NCI-H2081 (cell line): ENCODE data around the gene AHRR.
A peak's percentile ranks its signal among the peaks of the same experiment; 100 is the strongest.
"Not testable (repeated sequence)": the region's sequence is repeated elsewhere in the genome, so short reads cannot be mapped to it uniquely, and the experiment has no call there.

Experiments used
- DNase-seq, 2 experiments: peaks; one replicate each; lab custom pipeline; 2025; lab: John Stamatoyannopoulos, UW

Gene AHRR

DNA sequence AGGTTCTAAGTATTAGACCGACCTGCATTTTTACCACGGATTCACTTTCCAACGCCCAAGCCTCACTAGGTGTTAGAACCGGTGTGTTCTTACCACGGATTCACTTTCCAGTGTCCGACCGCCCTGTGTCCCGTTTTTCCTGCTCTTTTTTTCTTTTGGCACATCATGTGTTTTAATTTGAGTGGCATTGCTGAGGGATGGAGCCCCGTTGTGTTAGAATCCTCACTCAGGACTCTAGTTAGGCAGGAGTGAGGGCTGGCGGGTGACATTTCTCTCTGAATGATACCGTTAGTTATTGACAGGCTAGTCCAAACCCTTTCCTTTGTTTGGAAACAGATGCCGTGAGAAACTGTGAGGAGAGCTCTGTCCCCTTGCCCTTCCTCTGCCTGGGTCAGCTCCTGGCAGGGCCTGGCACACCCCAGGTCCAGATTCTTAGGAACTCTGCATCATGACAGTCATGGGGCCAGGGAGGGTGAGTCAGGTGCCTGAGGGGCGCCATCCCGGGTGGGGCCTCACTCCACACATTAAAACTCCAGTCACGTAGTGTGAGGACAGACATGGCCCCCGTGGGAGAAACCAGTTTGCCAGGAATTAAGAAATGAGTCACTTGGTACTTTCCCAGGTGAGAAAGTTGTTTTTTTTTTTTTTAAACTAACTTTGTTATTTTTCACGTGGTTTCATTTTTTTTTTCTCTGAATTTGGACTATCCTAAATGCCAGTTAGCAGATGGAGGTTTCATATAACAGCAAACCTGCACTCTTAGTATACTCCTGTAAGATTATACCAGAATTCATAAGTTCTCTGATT lies 137.2 kb downstream of the AHRR start:
- DNase-seq: no peak

GRCh38 chr5:459562-460272 lies 138.2 kb downstream of the AHRR start:
- DNase-seq: no peak

- no peak for DNase-seq
Observed at GRCh38 chr5:460273-460625, 138.7 kb downstream of the AHRR start.

DNA sequence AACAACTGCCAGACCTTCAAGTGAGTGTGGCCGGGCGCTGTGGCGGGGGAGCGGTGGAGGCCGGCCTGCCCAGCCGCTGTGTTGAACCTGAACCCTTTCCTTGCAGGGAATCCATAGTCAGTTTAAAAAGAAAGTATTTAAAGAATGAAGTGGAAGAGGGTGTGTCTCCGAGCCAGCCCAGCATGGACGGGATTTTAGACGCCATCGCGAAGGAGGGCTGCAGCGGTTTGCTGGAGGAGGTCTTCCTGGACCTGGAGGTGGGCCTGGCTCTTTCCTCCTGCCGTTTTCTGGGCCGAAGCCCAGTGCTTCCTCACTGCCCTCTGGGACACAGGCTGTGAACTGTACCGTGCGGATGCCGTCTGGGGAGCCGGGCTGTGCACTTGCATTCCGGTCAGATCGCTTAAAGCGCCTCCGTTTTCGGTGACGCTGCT lies 140.6 kb downstream of the AHRR start:
- no peak for DNase-seq

GRCh38 chr5:463301-463700 lies 141.8 kb downstream of the AHRR start:
- DNase-seq: no peak

DNA sequence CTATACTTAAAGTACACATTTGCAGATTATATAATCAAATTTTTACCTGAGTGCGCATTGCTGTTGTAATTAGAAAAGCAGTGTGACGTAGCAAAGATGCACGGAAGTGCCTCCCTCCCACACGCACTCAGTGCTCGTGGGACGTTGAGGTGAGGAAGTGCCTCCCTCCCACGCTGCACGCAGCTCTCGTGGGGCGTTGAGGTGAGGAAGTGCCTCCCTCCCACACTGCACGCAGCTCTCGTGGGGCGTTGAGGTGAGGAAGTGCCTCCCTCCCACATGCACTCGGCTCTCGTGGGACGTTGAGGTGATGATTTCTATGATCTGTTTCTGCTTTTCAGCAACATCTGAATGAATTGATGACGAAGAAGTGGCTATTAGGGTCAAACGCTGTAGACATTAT lies 142.4 kb downstream of the AHRR start:
- DNase-seq: no peak

DNA sequence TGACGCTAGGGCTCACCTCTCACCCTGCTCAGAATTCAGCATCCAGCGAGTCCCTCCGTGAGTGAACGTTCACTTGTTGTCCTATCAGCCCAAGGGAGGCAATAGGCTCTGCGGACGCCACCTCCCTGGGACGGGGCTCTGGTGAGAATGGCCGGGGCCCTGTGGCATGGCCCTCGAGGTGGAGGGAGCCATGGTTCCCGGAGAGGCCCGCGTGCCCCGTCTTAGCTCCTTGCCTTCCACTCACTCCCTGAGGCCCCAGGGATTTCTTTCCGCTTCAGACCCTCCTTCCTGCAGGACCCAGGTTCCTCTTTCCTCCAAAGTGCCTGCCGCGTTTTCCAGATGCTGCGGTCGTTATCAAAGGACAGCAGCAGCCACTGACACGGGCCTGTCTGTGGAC lies 142.9 kb downstream of the AHRR start:
- no peak for DNase-seq

GRCh38 chr5:464843-465590 lies 143.5 kb downstream of the AHRR start:
- no peak for DNase-seq

- no peak for DNase-seq
Observed at GRCh38 chr5:465591-466403, 144.3 kb downstream of the AHRR start.

DNA sequence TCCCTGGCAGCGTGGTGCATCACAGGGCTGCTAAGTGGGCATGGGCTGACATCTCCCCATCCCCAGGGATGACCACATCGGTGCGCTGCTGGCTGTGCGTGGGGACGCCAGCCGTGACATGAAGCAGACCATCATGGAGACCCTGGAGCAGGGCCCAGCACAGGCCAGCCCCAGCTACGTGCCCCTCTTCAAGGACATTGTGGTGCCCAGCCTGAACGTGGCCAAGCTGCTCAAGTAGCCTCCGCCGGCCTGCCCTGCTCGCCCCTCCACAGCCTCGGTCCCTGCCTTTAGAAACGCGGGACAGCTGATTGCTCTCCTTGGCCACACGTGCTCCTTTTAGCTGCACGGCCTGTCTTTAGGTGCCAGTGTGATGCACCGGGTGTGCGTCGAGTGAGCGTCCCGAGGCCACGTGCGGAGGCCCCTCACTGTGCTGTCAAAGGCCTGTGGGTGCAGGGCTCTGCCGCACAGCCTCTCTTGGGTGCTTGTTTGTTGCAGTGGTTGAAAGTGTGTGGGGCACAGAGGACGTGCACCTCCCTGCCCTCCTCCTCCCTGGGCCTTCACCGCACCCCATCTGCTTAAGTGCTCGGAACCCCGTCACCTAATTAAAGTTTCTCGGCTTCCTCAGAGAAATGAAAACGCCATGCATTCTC lies 145.3 kb downstream of the AHRR start:
- no peak for DNase-seq

GRCh38 chr5:468401-468800 lies 146.9 kb downstream of the AHRR start:
- no peak for DNase-seq

DNA sequence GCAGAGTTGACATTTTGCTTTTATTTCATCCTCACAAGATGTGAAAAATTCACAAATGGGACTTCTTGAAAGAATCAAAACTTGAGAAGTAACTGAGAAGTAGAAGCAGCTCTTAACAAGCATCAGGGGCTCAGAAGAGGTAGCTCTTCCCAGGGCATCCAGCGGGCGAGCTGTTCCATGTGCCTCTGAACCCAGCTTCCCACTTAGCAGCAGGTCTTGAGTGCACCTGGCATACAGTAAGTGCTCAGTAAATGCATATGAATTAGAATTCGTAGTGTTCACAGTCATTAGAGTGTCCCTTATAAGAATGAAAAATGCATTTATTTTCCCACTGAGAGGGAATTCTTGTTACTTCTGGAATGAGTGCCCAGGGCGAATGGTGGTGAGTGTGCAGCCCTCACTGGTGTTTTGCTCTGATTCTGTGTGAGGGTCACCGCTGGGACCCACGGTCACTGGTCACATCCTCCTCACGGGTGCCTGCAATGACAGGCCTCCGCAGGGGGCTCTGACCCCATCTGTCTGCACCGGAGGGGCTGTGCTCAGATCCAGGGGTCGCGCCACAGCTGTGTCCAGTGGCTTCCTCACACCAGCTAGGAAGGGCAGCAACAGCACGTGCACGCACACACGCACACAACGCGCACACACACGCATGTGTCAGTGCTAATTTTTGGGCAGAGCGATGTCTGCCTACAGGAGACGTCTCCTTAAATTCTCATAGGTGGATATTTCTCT lies 148.4 kb downstream of the AHRR start:
- DNase-seq: no peak

GRCh38 chr5:470961-471749 lies 149.6 kb downstream of the AHRR start:
- DNase-seq: peak in 1 of 2 experiments; percentile 54

DNA sequence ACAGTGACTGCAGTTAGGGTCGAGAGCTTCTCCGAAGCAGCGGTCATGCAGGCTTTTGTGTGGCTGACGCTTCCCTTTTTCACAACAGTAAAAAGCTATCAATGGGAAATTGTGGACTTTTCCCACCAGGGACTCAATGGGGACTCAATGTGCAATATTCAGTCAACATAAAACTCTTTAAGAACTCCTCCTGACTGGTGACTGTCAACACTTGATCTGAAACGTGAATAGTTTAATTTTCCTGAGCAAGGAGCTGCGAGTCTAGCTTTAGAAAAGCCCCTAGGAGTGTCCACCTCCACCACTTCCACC lies 150.2 kb downstream of the AHRR start:
- DNase-seq: no peak

DNA sequence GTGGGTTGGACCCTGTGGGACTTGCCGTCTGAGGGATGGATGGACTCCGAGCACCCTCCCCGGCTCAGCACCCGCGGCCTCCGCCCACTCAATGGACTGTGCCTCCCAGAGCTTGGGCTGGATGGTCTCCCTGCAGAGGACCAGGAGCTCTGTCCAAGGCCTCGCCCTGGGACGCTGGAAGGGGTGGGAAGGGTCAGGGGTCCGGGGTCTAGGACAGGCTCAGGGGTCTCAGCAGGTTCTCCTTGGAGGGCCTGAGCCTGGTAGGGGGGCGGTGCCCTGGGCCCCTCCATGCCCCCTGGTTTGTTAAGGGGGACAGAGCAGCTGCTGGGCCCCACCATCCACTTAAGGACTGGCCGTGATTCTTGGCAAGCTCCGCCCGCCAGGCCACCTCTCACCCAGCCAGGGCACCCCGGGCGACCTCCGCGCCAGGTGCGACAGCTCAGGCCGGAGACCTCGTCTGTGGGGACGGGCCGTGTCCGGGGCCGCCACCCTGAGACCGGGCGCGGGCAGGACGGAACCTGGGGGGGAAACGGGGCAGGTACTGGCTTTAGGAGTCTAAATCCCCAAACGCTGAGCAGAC lies 150.7 kb downstream of the AHRR start:
- no peak for DNase-seq

DNA sequence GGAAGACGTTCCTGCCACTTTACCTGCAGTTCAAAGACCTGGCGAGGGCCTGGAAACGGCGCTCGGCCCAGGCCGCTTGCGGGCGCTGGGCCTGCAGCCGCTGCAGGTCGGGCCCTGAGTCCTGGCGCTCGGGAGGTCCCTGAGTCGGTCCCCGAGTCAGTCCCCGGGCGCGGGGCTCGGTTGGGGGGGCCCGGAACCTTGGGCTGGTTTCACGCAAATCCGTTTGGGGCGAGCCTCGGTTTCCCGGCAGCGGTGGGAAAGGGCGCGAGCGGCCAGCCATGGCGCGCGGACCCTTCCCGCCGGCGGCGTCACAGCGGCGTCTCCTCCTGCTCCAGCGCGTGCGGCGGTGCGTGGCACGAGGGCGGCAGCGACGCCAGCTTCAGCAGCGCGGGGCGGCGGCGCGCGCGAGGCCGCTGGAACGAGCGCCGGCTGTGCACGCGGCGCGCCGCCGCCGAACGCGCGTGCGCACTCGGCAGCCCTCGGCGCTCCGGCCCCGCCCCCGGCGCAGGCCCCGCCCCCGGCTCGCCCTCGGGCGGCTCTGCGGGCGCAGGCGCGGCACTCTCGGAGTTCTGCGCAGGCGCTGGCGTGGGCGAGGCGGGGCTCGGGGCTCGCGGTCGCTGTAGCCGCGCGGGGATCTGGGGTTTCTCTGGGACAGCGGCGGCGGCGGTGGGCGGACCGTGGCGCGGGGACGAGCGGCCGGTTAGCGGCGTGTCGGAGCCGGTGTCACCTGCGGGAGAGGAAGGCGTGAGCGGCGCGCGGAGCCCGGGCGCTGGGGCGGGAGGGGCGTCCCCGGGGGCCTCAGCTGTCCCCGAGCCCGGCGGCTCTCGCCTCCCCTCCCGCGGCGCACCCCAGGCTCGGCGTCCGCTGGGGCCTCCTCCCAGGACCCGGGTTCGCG lies 151.4 kb downstream of the AHRR start:
- peak; percentile 94 to 96 for DNase-seq

DNA sequence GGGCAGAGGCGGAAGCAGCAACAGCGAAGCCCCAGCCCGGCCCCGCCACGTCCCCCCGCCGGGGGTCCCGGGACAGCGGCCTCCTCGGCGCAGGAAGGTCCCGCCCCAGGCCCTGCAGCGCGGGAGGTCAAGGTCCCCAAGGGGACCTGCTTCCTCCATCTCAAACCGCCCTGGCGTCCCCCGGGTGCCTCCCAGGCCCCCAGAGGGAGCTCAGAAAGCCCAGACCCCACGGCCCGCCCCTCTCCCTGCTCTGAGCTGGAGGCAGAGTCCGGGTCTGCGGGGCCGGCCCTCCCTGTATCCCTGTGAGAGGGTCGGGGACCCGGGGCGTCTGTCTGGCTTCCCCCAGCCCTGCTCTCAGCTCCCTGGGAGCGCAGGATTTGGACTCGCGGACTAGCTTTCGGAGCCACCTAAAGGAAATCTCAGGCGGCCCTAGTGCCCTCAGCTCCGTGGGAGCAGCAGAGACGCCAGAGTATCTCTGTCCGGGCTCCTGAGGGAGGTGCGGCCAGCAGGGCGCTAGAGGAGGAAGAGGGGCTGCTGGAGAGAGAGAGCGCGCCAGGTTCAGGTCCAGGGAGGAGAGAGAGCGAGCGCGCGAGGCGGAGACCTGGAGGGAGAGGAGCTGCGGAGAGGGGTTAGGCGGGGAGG lies 152.2 kb downstream of the AHRR start:
- peak; percentile 27 to 45 for DNase-seq

- DNase-seq: not testable (repeated sequence)
Observed at GRCh38 chr5:474232-474839, 152.8 kb downstream of the AHRR start.
